ENCODE data around the gene DNASE1. TPM values are rescaled to one million over a fixed set of nuclear protein-coding genes. Genes with fewer than 3 reads are reported as not detected.

DNASE1 gene
- total RNA-seq, 1 experiment from 2014 or later, result 63.3 TPM

GRCh38 chr16:3638916-3639644 is 15.4 kb upstream of the DNASE1 start:
- no TSS peak for BruUV-seq (replicated peaks)
- no peak overlapping the region for H3K27ac ChIP-seq
- no peak overlapping the region for H2AFZ ChIP-seq
- no peaks in the 10 kb centered on the region for H3K9me2 ChIP-seq (ENCODE audit: insufficient read depth)
- H3K4me3 ChIP-seq, result no peak overlapping the region
- ChIA-PET CTCF (no interaction called here), POLR2A (ENCODE audit: unreplicated experiment) (no interaction called here)
- 0 out of 2 replicates have a peak, but pooled peaks cover 4% of the 10 kb centered on the region for H3K79me2 ChIP-seq (ENCODE audit: low read depth)
- peaks cover 17% of the 10 kb centered on the region for H3K4me1 ChIP-seq (replicated peaks; ENCODE audit: insufficient read depth)
- no peak for TF ChIP-seq EZH2 (IDR thresholded peaks at IDR 0.05; ENCODE audit: low read depth)
- no peak for TF ChIP-seq CTCF (conservative IDR thresholded peaks at IDR 0.05)
- no peaks in the 10 kb centered on the region for H3K36me3 ChIP-seq (ENCODE audit: low read depth)
- H3K27me3 ChIP-seq (ENCODE audit: insufficient read depth, low read depth), result no peaks in the 10 kb centered on the region
- intact Hi-C loops (cut with micrococcal nuclease; ENCODE audit: unreplicated experiment), result no loop called here
- H3F3A ChIP-seq (ENCODE audit: insufficient read depth, low read depth), result peaks cover 8% of the 10 kb centered on the region
- H3K4me2 ChIP-seq, result no peak overlapping the region
- no peak for DNase-seq
- H4K20me1 ChIP-seq (ENCODE audit: insufficient read depth), result peaks cover 13% of the 10 kb centered on the region
- H3K9me3 ChIP-seq (ENCODE audit: insufficient read depth, low read depth), result no peaks in the 10 kb centered on the region

GRCh38 chr16:3640207-3640606 is 14.3 kb upstream of the DNASE1 start:
- no peaks in the 10 kb centered on the region for H3K27me3 ChIP-seq (ENCODE audit: insufficient read depth, low read depth)
- no peaks in the 10 kb centered on the region for H3K9me2 ChIP-seq (ENCODE audit: insufficient read depth)
- peaks cover 13% of the 10 kb centered on the region for H4K20me1 ChIP-seq (ENCODE audit: insufficient read depth)
- no peaks in the 10 kb centered on the region for H3K36me3 ChIP-seq (ENCODE audit: low read depth)
- no peak for DNase-seq
- BruUV-seq (replicated peaks), result no TSS peak
- peaks cover 13% of the 10 kb centered on the region for H3F3A ChIP-seq (ENCODE audit: insufficient read depth, low read depth)
- POLR2A ChIA-PET (ENCODE audit: unreplicated experiment), result no interaction called here
- intact Hi-C loops (cut with micrococcal nuclease; ENCODE audit: unreplicated experiment), result loop anchor here (10.0 kb wide), 3 partner anchors 115 to 485 kb away; no protein-coding TSS in a partner anchor
- CTCF ChIA-PET, result no interaction called here
- H3K27ac ChIP-seq, result no peak overlapping the region
- H3K9me3 ChIP-seq (ENCODE audit: insufficient read depth, low read depth), result no peaks in the 10 kb centered on the region
- H3K4me3 ChIP-seq, result no peak overlapping the region
- H3K79me2 ChIP-seq (ENCODE audit: low read depth), result 0 out of 2 replicates have a peak, but pooled peaks cover 7% of the 10 kb centered on the region
- no peak for TF ChIP-seq CTCF (conservative IDR thresholded peaks at IDR 0.05)
- no peak for TF ChIP-seq EZH2 (IDR thresholded peaks at IDR 0.05; ENCODE audit: low read depth)
- peaks cover 24% of the 10 kb centered on the region for H3K4me1 ChIP-seq (replicated peaks; ENCODE audit: insufficient read depth)
- H2AFZ ChIP-seq, result no peak overlapping the region
- H3K4me2 ChIP-seq, result no peak overlapping the region

GRCh38 chr16:3640632-3641501 is 13.6 kb upstream of the DNASE1 start:
- Histone ChIP-seq H4K20me1 (ENCODE audit: insufficient read depth) (peaks cover 10% of the 10 kb centered on the region), H3K4me1 (replicated peaks; ENCODE audit: insufficient read depth) (peaks cover 31% of the 10 kb centered on the region), H3K9me3 (ENCODE audit: insufficient read depth, low read depth) (no peaks in the 10 kb centered on the region), H3K36me3 (ENCODE audit: low read depth) (no peaks in the 10 kb centered on the region), H3K79me2 (ENCODE audit: low read depth) (0 out of 2 replicates have a peak, but pooled peaks cover 8% of the 10 kb centered on the region), H3K27me3 (ENCODE audit: insufficient read depth, low read depth) (no peaks in the 10 kb centered on the region), H3F3A (ENCODE audit: insufficient read depth, low read depth) (peaks cover 19% of the 10 kb centered on the region), H3K9me2 (ENCODE audit: insufficient read depth) (no peaks in the 10 kb centered on the region), H3K4me2 (no peak overlapping the region), H3K4me3 (no peak overlapping the region), H2AFZ (no peak overlapping the region), H3K27ac (no peak overlapping the region)
- no peak for TF ChIP-seq CTCF (conservative IDR thresholded peaks at IDR 0.05)
- no peak for TF ChIP-seq EZH2 (IDR thresholded peaks at IDR 0.05; ENCODE audit: low read depth)
- CTCF ChIA-PET, result no interaction called here
- POLR2A ChIA-PET (ENCODE audit: unreplicated experiment), result interaction anchor here (0.5 kb wide), 1 partner anchor 22 kb away, joined by 14 read pairs; no protein-coding TSS in a partner anchor
- DNase-seq, result no peak
- intact Hi-C loops (cut with micrococcal nuclease; ENCODE audit: unreplicated experiment), result loop anchor here (10.0 kb wide), 3 partner anchors 116 to 486 kb away; no protein-coding TSS in a partner anchor
- BruUV-seq (replicated peaks), result no TSS peak
